Ascending aorta (tissue), 2 donors: Measurements from ENCODE around the gene NEU3. TPM values are rescaled to one million over a fixed set of nuclear protein-coding genes. Genes with fewer than 3 reads are reported as not detected.

ENCODE experiments used
- DNase-seq, 2 donors: peaks; one replicate each; pipeline ENCODE4 v3.0.0-alpha.2; 2019; ENCODE audit warnings: low spot score in 2 of 2
- H3K27ac ChIP-seq, 2 donors: fragments of 200-600 bp; sonication (generic); one replicate each; pipeline ENCODE4 v1.5.1; 2016 to 2017; ENCODE audit warnings: mild to moderate bottlenecking in 1 of 2
- H3K27me3 ChIP-seq: fragments of 200-600 bp; sonication (generic); one replicate; pipeline ENCODE4 v1.5.1; 2017
- H3K36me3 ChIP-seq, 2 donors: fragments of 200-600 bp; sonication (generic); one replicate each; pipeline ENCODE4 v1.5.1; 2016
- H3K4me1 ChIP-seq, 2 donors: fragments of 200-600 bp; sonication (generic); one replicate each; pipeline ENCODE4 v1.5.1; 2016 to 2017; ENCODE audit warnings: mild to moderate bottlenecking in 1 of 2
- H3K4me3 ChIP-seq, 2 donors: fragments of 200-600 bp; sonication (generic); one replicate each; pipeline ENCODE4 v1.5.1; 2016 to 2017; ENCODE audit warnings: mild to moderate bottlenecking in 1 of 2
- H3K9me3 ChIP-seq, 2 donors: fragments of 200-600 bp; sonication (generic); one replicate each; pipeline ENCODE4 v1.5.1; 2016
- CTCF ChIP-seq, 3 experiments: fragments of 200-600 bp in 2 of 3; fragments of 450-650 bp in 1 of 3; sonication (generic) in 2 of 3; IDR thresholded peaks; one replicate each; pipeline ENCODE4 v1.5.1; 2016 to 2019; ENCODE audit warnings: antibody characterized with exemption in 3 of 3, mild to moderate bottlenecking in 1 of 3, moderate library complexity in 1 of 3
- intact Hi-C: fragments of 100-400 bp; cut with DNase I; formaldehyde crosslinking; loops from one replicate; pipeline ENCODE4 v1.15.1; 2023
- total RNA-seq: library from RNA; depleted of rRNA; stranded (reverse); fragments of >200 nt; gene quantifications from one replicate; pipeline ENCODE4 v1.1.0, GENCODE V29; 2016

The NEU3 gene
- total RNA-seq, 1 donor from 2014 or later, result 2.9 TPM

- no peak for TF ChIP-seq CTCF (IDR thresholded peaks at IDR 0.05)
- no peaks in the 10 kb centered on the region for H3K4me1 ChIP-seq
- intact Hi-C loops, result no loop called here
- DNase-seq, result no peak
- H3K36me3 ChIP-seq, result no peaks in the 10 kb centered on the region
- H3K27ac ChIP-seq, result no peak overlapping the region
- no peaks in the 10 kb centered on the region for H3K27me3 ChIP-seq
- no peak overlapping the region for H3K4me3 ChIP-seq
- H3K9me3 ChIP-seq, result no peaks in the 10 kb centered on the region
Measured at GRCh38 chr11:75025561-75025960, 36.8 kb downstream of the NEU3 start.

- H3K27ac ChIP-seq, result no peak overlapping the region
- no peak for DNase-seq
- H3K4me1 ChIP-seq, result no peaks in the 10 kb centered on the region
- no peaks in the 10 kb centered on the region for H3K36me3 ChIP-seq
- intact Hi-C loops, result no loop called here
- no peaks in the 10 kb centered on the region for H3K27me3 ChIP-seq
- no peak overlapping the region for H3K4me3 ChIP-seq
- no peaks in the 10 kb centered on the region for H3K9me3 ChIP-seq
- TF ChIP-seq CTCF (IDR thresholded peaks at IDR 0.05), result no peak
Measured at GRCh38 chr11:75028321-75028720, 39.6 kb downstream of the NEU3 start.

- Histone ChIP-seq H3K4me3 (no peak overlapping the region), H3K27ac (no peak overlapping the region), H3K9me3 (no peaks in the 10 kb centered on the region), H3K27me3 (no peaks in the 10 kb centered on the region), H3K4me1 (no peaks in the 10 kb centered on the region), H3K36me3 (no peaks in the 10 kb centered on the region)
- TF ChIP-seq CTCF (IDR thresholded peaks at IDR 0.05), result no peak
- DNase-seq, result no peak
- intact Hi-C loops, result no loop called here
Measured at GRCh38 chr11:75028724-75029123, 40.0 kb downstream of the NEU3 start.

- no peaks in the 10 kb centered on the region for H3K4me1 ChIP-seq
- no peaks in the 10 kb centered on the region for H3K36me3 ChIP-seq
- TF ChIP-seq CTCF (IDR thresholded peaks at IDR 0.05), result no peak
- intact Hi-C loops, result loop anchor here (5.0 kb wide), 1 partner anchor 103 kb away; no protein-coding TSS in a partner anchor
- DNase-seq, result no peak
- no peak overlapping the region for H3K4me3 ChIP-seq
- H3K27ac ChIP-seq, result no peak overlapping the region
- H3K27me3 ChIP-seq, result no peaks in the 10 kb centered on the region
- H3K9me3 ChIP-seq, result no peaks in the 10 kb centered on the region
Measured at GRCh38 chr11:75029836-75030631, 41.3 kb downstream of the NEU3 start.

GRCh38 chr11:75031224-75031753 is 42.6 kb downstream of the NEU3 start:
- intact Hi-C loops, result loop anchor here (5.0 kb wide), 1 partner anchor 104 kb away; no protein-coding TSS in a partner anchor
- no peak overlapping the region for H3K27ac ChIP-seq

More at GRCh38 chr11:75031224-75031753, 42.6 kb downstream of the NEU3 start:
- Histone ChIP-seq H3K27me3 (no peaks in the 10 kb centered on the region), H3K4me1 (no peaks in the 10 kb centered on the region), H3K36me3 (no peaks in the 10 kb centered on the region), H3K4me3 (no peak overlapping the region), H3K9me3 (no peaks in the 10 kb centered on the region)
- no peak for DNase-seq
- TF ChIP-seq CTCF (IDR thresholded peaks at IDR 0.05), result no peak
